ENCODE measurements around the gene NPAS3.

DNA sequence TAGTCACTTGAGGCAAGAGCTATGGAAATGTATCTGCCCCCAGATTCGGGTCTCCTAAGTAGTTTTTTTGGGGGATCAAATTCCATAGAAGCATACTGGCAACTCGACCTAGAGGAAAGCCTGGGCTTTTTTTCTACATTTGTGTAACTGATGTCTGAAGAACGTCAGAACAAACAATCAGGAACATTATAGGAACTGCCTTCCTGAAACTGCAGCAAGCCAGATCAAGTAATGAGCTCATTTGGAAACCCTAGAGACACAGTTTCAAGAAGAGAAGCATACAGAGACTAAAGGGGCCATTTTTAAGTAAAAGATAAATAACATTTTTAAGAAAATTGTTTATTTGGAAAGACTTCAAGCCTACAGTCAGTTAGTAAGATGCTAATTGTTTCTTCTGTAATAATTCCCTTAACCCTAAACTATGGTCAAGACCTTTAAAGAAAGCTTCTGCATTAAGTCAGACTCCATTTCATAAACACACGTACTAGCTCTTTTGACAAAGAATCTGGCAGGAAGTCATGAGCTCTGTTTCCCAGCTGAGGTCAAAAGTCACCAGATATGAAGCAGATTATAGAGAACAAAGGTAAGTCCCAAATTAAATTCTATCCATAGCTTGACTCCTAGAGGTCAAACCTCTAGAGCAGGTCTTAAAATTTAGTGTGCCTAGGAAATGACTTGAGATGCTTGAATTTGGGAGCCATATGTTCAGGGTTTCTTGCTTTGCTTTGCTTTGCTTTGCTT, 899.4 kb downstream of the NPAS3 start:
- TF ChIP-seq, protein P1, sequence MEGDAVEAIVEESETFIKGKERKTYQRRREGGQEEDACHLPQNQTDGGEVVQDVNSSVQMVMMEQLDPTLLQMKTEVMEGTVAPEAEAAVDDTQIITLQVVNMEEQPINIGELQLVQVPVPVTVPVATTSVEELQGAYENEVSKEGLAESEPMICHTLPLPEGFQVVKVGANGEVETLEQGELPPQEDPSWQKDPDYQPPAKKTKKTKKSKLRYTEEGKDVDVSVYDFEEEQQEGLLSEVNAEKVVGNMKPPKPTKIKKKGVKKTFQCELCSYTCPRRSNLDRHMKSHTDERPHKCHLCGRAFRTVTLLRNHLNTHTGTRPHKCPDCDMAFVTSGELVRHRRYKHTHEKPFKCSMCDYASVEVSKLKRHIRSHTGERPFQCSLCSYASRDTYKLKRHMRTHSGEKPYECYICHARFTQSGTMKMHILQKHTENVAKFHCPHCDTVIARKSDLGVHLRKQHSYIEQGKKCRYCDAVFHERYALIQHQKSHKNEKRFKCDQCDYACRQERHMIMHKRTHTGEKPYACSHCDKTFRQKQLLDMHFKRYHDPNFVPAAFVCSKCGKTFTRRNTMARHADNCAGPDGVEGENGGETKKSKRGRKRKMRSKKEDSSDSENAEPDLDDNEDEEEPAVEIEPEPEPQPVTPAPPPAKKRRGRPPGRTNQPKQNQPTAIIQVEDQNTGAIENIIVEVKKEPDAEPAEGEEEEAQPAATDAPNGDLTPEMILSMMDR (conservative IDR thresholded peaks at IDR 0.05; ENCODE audit: low read length) = no peak
- no peak for TF ChIP-seq EZH2phosphoT487 (IDR thresholded peaks at IDR 0.05; ENCODE audit: borderline replicate concordance)

All from Loucy (cell line).